Measurements from ENCODE around the gene SLC38A4. TPM values are rescaled to one million over a fixed set of nuclear protein-coding genes. Genes with fewer than 3 reads are reported as not detected.

Gene SLC38A4
- total RNA-seq, 1 experiment from 2014 or later, result 0.96 TPM

- H3K27me3 ChIP-seq (ENCODE audit: insufficient read depth, low read length), result peaks cover 7% of the 10 kb centered on the region; the same call in 1 of the 2 replicates
- H4K91ac ChIP-seq (ENCODE audit: insufficient read length, low read depth, low read length), result no peak overlapping the region
- peaks cover 11% of the 10 kb centered on the region for H3K23me2 ChIP-seq (ENCODE audit: insufficient read length, low read depth, low read length, poor library complexity, severe bottlenecking)
- Mint-ChIP-seq H3K4me3 (peak overlapping the region; percentile 66 to 89), H3K36me3 (ENCODE audit: insufficient read depth in 1 of 3, low read depth in 3 of 3) (no peaks in the 10 kb centered on the region; a peak in 1 of 7 replicates), H3K9me3 (no peaks in the 10 kb centered on the region; a peak in 3 of 5 replicates), H3K27me3 (ENCODE audit: low read depth) (peaks cover 77% of the 10 kb centered on the region), H3K27ac (no peak overlapping the region; a peak in 1 of 7 replicates), H3K4me1 (peaks cover 14 to 23% of the 10 kb centered on the region in 2 experiments)
- H3T11ph ChIP-seq (ENCODE audit: low read length), result no peak overlapping the region
- peak; percentile 57 for DNase-seq
- no CpG with 5 or more reads among the region's 53 CpGs for WGBS (ENCODE audit: extremely low coverage, insufficient read length, low lambda C conversion rate)
- no peak overlapping the region for H3K23ac ChIP-seq (ENCODE audit: insufficient read length, low read depth, low read length)
- H2BK5ac ChIP-seq (ENCODE audit: insufficient read length, low read length), result no peak overlapping the region
- H3K14ac ChIP-seq (ENCODE audit: insufficient read depth, low read length), result no peak overlapping the region
- H3K79me1 ChIP-seq (ENCODE audit: insufficient read depth, low read depth, low read length, poor library complexity, severe bottlenecking), result no peaks in the 10 kb centered on the region
- H2BK12ac ChIP-seq (ENCODE audit: insufficient read length, low read depth, low read length), result no peak overlapping the region
- no peaks in the 10 kb centered on the region for H4K20me1 ChIP-seq (ENCODE audit: control insufficient read depth, insufficient read depth, insufficient read length)
- no peaks in the 10 kb centered on the region for H3K4me1 ChIP-seq (ENCODE audit: insufficient read depth, low read length)
- no peak overlapping the region for H2AFZ ChIP-seq (ENCODE audit: low read length)
- H3K18ac ChIP-seq (ENCODE audit: insufficient read length, low read depth, low read length), result no peak overlapping the region
- H2BK20ac ChIP-seq (ENCODE audit: low read depth, low read length, poor library complexity, severe bottlenecking), result no peak overlapping the region
- no peak overlapping the region for H4K5ac ChIP-seq (ENCODE audit: insufficient read length, low read depth, low read length)
- H2BK120ac ChIP-seq (ENCODE audit: low read depth, low read length, poor library complexity, severe bottlenecking), result no peak overlapping the region
- H3K9me3 ChIP-seq (ENCODE audit: control insufficient read depth, low read depth, low read length), result no peaks in the 10 kb centered on the region
- H3K79me2 ChIP-seq (ENCODE audit: insufficient read depth, low read length), result no peaks in the 10 kb centered on the region
- TF ChIP-seq CTCF (conservative IDR thresholded peaks at IDR 0.05), result no peak
- H3K27ac ChIP-seq (ENCODE audit: insufficient read length, low read depth, low read length), result no peak overlapping the region
- no peak overlapping the region for H4K8ac ChIP-seq (replicated peaks; ENCODE audit: insufficient read length, low read depth, low read length)
- no peak overlapping the region for H3K4ac ChIP-seq (ENCODE audit: low read depth, low read length)
- no peak overlapping the region for H2AK5ac ChIP-seq (ENCODE audit: insufficient read length, low read length)
- H3K4me2 ChIP-seq (ENCODE audit: insufficient read depth, insufficient read length, low read length), result peak overlapping the region; percentile 61
- H2BK15ac ChIP-seq (ENCODE audit: low read depth, low read length), result no peak overlapping the region
- no peak overlapping the region for H3K9ac ChIP-seq (ENCODE audit: extremely low read depth, insufficient read length, low read length)
- H3K56ac ChIP-seq (ENCODE audit: insufficient read length, low read depth, low read length), result no peak overlapping the region
Measured at GRCh38 chr12:46831335-46832129, 5.7 kb upstream of the SLC38A4 start.
